HUES64 (cell line): ENCODE measurements around the gene NKD1.

Experiments
- H3K27ac ChIP-seq: 2 replicates; pipeline ENCODE4 v1.7.0; 2013; ENCODE audit warnings: low read depth, low read length, inconsistent platforms
- H3K27me3 ChIP-seq: 2 replicates; pipeline ENCODE4 v1.6.1; 2013; ENCODE audit warnings: mild to moderate bottlenecking, low read length; ENCODE audit not compliant: insufficient read depth
- H3K36me3 ChIP-seq: 2 replicates; pipeline ENCODE4 v1.6.1; 2013; ENCODE audit warnings: mild to moderate bottlenecking, low read length; ENCODE audit not compliant: insufficient read depth
- H3K4me1 ChIP-seq: 2 replicates; pipeline ENCODE4 v1.6.1; 2013; ENCODE audit warnings: mild to moderate bottlenecking, low read length, moderate library complexity; ENCODE audit not compliant: insufficient read depth
- H3K4me3 ChIP-seq: 2 replicates; pipeline ENCODE4 v1.5.1; 2013; ENCODE audit warnings: mild to moderate bottlenecking, low read length, moderate library complexity
- H3K9ac ChIP-seq: 2 replicates; pipeline ENCODE4 v1.6.1; 2013; ENCODE audit warnings: mild to moderate bottlenecking, low read depth, low read length
- H3K9me3 ChIP-seq: 2 replicates; pipeline ENCODE4 v1.6.1; 2013; ENCODE audit warnings: low read depth, low read length; ENCODE audit not compliant: insufficient read depth
- WGBS: fragments of 150-250, 120-280 bp; methylation state at CpG from one replicate; pipeline ENCODE4 v1.1.7; 2013; ENCODE audit warnings: missing lambda C conversion rate; 5-methylcytosine and 5-hydroxymethylcytosine counted together

NKD1 gene

DNA sequence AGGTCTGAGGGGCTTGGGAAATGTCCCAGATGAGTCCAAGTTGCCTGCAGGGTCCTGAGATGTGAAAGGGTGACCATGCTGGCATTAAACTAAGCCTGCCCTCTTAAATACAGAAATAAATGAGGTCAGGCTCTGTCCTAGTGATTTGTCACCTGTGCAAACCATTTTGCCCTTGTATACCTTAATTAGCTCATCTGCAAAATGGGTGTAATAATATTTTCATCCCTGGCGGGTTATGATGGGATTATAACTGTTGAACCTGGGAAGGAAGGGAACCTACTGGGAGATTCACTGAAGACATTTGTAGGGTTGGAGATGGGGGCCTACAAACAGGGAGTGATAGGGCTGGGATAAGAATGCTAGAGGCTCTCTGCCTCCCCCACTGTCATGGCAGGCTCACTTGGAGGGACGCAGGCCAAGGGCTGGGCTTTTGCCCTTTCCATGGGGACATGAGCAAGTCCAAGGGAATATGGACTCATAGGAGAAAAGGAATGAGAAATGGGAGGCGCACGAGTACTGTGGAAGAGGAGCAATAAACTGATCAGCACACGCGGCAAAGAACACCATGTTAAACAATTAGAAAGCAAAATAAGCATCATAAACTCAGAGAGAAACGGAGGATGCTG, 4.4 kb downstream of the NKD1 start:
- H3K4me3 ChIP-seq: no peak overlapping the region
- 0 out of 2 replicates have a peak, but pooled peaks cover 4% of the 10 kb centered on the region for H3K9me3 ChIP-seq
- H3K27me3 ChIP-seq: peaks cover 21% of the 10 kb centered on the region
- H3K36me3 ChIP-seq: peaks cover 11% of the 10 kb centered on the region; the same call in 1 of the 2 replicates
- no peak overlapping the region for H3K27ac ChIP-seq
- H3K9ac ChIP-seq: no peak overlapping the region
- 95% methylated on average over 7 of the region's 7 CpGs for WGBS
- peaks cover 6% of the 10 kb centered on the region; the same call in 1 of the 2 replicates for H3K4me1 ChIP-seq

DNA sequence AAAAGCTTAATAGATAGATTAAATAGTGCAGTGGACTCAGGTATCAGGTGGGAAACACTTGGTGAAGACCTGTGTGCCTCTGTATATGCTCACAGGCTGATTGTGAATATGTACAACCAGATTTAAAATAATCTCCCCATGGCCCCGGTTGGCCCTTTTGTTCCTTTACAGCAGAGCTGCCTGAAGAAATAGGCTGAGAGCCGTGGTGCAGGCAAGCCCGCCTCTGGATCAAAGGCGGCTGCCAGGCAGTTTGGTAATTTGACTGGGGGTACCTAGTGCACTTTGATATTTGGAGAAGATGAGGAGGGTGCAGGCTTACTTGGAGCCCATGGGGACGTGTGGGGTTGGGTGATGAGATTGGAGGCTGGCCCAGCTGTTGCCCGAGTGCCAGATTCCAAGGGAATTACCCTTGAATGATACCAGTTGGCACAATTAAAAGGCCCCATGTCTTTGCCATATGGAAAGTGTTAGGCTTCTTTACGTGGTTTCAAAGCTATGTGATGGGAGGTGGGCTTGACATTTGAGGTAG, 5.0 kb downstream of the NKD1 start:
- Histone ChIP-seq H3K27me3 (peaks cover 20% of the 10 kb centered on the region), H3K9me3 (0 out of 2 replicates have a peak, but pooled peaks cover 4% of the 10 kb centered on the region), H3K36me3 (peaks cover 11% of the 10 kb centered on the region; the same call in 1 of the 2 replicates), H3K4me3 (no peak overlapping the region), H3K9ac (no peak overlapping the region), H3K4me1 (peaks cover 6% of the 10 kb centered on the region; the same call in 1 of the 2 replicates), H3K27ac (no peak overlapping the region)
- WGBS: 92% methylated on average over 7 of the region's 7 CpGs

- 95% methylated on average over 7 of the region's 7 CpGs for WGBS
- H3K27me3 ChIP-seq: peaks cover 16% of the 10 kb centered on the region
- 0 out of 2 replicates have a peak, but pooled peaks cover 4% of the 10 kb centered on the region for H3K9me3 ChIP-seq
- no peak overlapping the region for H3K27ac ChIP-seq
- H3K9ac ChIP-seq: no peak overlapping the region
- no peak overlapping the region for H3K4me3 ChIP-seq
- H3K4me1 ChIP-seq: peaks cover 6% of the 10 kb centered on the region; the same call in 1 of the 2 replicates
- peaks cover 11% of the 10 kb centered on the region; the same call in 1 of the 2 replicates for H3K36me3 ChIP-seq
These were observed 5.7 kb downstream of the NKD1 start for GRCh38 chr16:50553731-50554360.

GRCh38 chr16:50555269-50555875, 7.2 kb downstream of the NKD1 start:
- 94% methylated on average over 10 of the region's 10 CpGs for WGBS
- Histone ChIP-seq H3K36me3 (peaks cover 11% of the 10 kb centered on the region; the same call in 1 of the 2 replicates), H3K4me3 (no peak overlapping the region), H3K27me3 (peaks cover under 1% of the 10 kb centered on the region), H3K9me3 (0 out of 2 replicates have a peak, but pooled peaks cover 4% of the 10 kb centered on the region), H3K9ac (no peak overlapping the region), H3K27ac (no peak overlapping the region), H3K4me1 (peaks cover 6% of the 10 kb centered on the region; the same call in 1 of the 2 replicates)

- peaks cover 11% of the 10 kb centered on the region; the same call in 1 of the 2 replicates for H3K36me3 ChIP-seq
- no peak overlapping the region for H3K4me3 ChIP-seq
- WGBS: 94% methylated on average over 18 of the region's 18 CpGs
- H3K27me3 ChIP-seq: no peaks in the 10 kb centered on the region
- H3K9me3 ChIP-seq: 0 out of 2 replicates have a peak, but pooled peaks cover 4% of the 10 kb centered on the region
- no peak overlapping the region for H3K9ac ChIP-seq
- H3K4me1 ChIP-seq: no peaks in the 10 kb centered on the region; the same call in 1 of the 2 replicates
- no peak overlapping the region for H3K27ac ChIP-seq
These were observed 7.9 kb downstream of the NKD1 start for GRCh38 chr16:50555952-50556673.

DNA sequence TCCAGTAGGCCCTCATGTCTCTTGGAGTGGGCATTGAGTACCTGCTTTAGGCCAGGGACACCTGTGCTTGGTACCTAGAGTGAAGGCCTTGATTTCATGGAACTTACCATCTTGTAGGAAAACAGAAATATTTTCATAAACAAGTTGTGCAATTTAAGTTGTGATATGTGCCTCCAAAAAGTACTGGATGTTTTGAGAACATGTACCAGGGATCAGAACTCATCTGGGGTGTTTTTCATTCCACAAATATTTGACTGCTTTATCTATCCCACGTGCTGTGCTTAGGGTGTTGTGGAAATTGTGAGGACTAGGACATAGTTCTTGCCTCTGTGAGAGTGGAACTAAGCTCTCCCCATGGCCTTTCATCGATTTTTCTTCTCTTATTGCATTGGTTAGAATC, 8.8 kb downstream of the NKD1 start:
- 94% methylated on average over 2 of the region's 2 CpGs for WGBS
- no peaks in the 10 kb centered on the region for H3K4me1 ChIP-seq
- peaks cover 11% of the 10 kb centered on the region; the same call in 1 of the 2 replicates for H3K36me3 ChIP-seq

GRCh38 chr16:50558913-50559312, 10.7 kb downstream of the NKD1 start:
- no peak overlapping the region for H3K9ac ChIP-seq
- no peaks in the 10 kb centered on the region for H3K4me1 ChIP-seq
- peaks cover 11% of the 10 kb centered on the region; the same call in 1 of the 2 replicates for H3K36me3 ChIP-seq
- H3K9me3 ChIP-seq: 0 out of 2 replicates have a peak, but pooled peaks cover 4% of the 10 kb centered on the region
- H3K4me3 ChIP-seq: no peak overlapping the region
- 96% methylated on average over 1 of the region's 1 CpG for WGBS
- no peak overlapping the region for H3K27ac ChIP-seq
- H3K27me3 ChIP-seq: no peaks in the 10 kb centered on the region

More for the DNA sequence above, 8.8 kb downstream of the NKD1 start:
- no peak overlapping the region for H3K9ac ChIP-seq
- 0 out of 2 replicates have a peak, but pooled peaks cover 4% of the 10 kb centered on the region for H3K9me3 ChIP-seq
- H3K27ac ChIP-seq: no peak overlapping the region
- no peak overlapping the region for H3K4me3 ChIP-seq
- no peaks in the 10 kb centered on the region for H3K27me3 ChIP-seq

DNA sequence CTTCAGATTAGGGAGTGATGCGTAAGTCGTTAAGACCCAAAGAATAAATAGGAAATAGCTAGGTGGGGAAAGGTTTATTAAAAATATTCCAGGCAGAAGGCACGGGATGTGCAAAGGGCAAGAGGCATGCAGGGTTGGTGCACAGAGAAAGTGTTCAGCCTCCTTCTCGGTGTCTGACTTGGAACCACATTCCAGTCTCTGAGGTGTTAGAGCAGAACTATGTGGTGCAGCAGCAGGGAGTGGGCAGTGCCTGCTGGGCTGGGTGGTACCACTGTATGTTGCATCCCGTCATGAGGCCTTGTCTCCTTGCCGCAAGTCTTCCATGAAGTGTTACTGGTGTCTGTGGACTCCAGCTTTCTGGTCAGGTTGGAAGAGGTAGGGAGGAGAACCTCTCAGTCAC, 11.1 kb downstream of the NKD1 start:
- Histone ChIP-seq H3K27ac (no peak overlapping the region), H3K4me1 (no peaks in the 10 kb centered on the region), H3K4me3 (no peak overlapping the region), H3K9me3 (0 out of 2 replicates have a peak, but pooled peaks cover 4% of the 10 kb centered on the region), H3K27me3 (no peaks in the 10 kb centered on the region), H3K36me3 (peaks cover 11% of the 10 kb centered on the region; the same call in 1 of the 2 replicates), H3K9ac (no peak overlapping the region)
- WGBS: 95% methylated on average over 6 of the region's 6 CpGs

GRCh38 chr16:50559804-50560514, 11.8 kb downstream of the NKD1 start:
- no peak overlapping the region for H3K9ac ChIP-seq
- H3K9me3 ChIP-seq: 0 out of 2 replicates have a peak, but pooled peaks cover 4% of the 10 kb centered on the region
- H3K4me3 ChIP-seq: no peak overlapping the region
- WGBS: 94% methylated on average over 13 of the region's 13 CpGs
- no peaks in the 10 kb centered on the region for H3K27me3 ChIP-seq
- H3K36me3 ChIP-seq: peaks cover 11% of the 10 kb centered on the region; the same call in 1 of the 2 replicates
- H3K4me1 ChIP-seq: no peaks in the 10 kb centered on the region
- no peak overlapping the region for H3K27ac ChIP-seq
